ENCODE results near the gene AGFG2. TPM values are rescaled to one million over a fixed set of nuclear protein-coding genes. Genes with fewer than 3 reads are reported as not detected.

AGFG2 gene
- total and polyA plus RNA-seq, 2 of the 13 experiments (the other 11 are each of a cell fraction or from before 2014, with no cell fraction given) = 125 to 132 TPM

- TF ChIP-seq HDAC1 (CRISPR knock-in tag; IDR thresholded peaks at IDR 0.05) (peak; percentile 12), ERF (CRISPR knock-in tag; IDR thresholded peaks at IDR 0.05) (peak; percentile 56), ATAD3A (CRISPR knock-in tag; IDR thresholded peaks at IDR 0.05) (no peak), FOXK2 (IDR thresholded peaks at IDR 0.05) (no peak), CEBPZ (IDR thresholded peaks at IDR 0.05; ENCODE audit: low read length) (no peak), CENPX (CRISPR knock-in tag; IDR thresholded peaks at IDR 0.05) (no peak), ARNTL (CRISPR knock-in tag; IDR thresholded peaks at IDR 0.05) (no peak; the same call in 1 of the 2 replicates), ZFYVE20 (CRISPR knock-in tag; IDR thresholded peaks at IDR 0.05; ENCODE audit: borderline replicate concordance, low read depth) (no peak), SRSF9 (IDR thresholded peaks at IDR 0.05; ENCODE audit: borderline replicate concordance, insufficient read depth, low read depth, low read length, poor library complexity, severe bottlenecking) (no peak), ZNF576 (CRISPR knock-in tag; IDR thresholded peaks at IDR 0.05) (no peak), ARNT (IDR thresholded peaks at IDR 0.05) (no peak), ZNF10 (CRISPR knock-in tag; IDR thresholded peaks at IDR 0.05; ENCODE audit: borderline replicate concordance, low read depth) (no peak), ZNF205 (CRISPR knock-in tag; IDR thresholded peaks at IDR 0.05) (0 out of 2 replicates have a peak, but pooled peaks have one; percentile 22), DRAP1 (CRISPR knock-in tag; IDR thresholded peaks at IDR 0.05) (peak; percentile 92), XRCC5 (optimal IDR thresholded peaks at IDR 0.05; ENCODE audit: low read length) (peak; percentile 94), MTERF4 (CRISPR knock-in tag; IDR thresholded peaks at IDR 0.05) (no peak), SMAD9 (CRISPR knock-in tag; IDR thresholded peaks at IDR 0.05) (no peak), PPARG (CRISPR knock-in tag; conservative IDR thresholded peaks at IDR 0.05) (peak; percentile 40; the same call in 1 of the 2 replicates), ZNF775 (CRISPR knock-in tag; IDR thresholded peaks at IDR 0.05; ENCODE audit: borderline replicate concordance) (no peak; the same call in 1 of the 2 replicates), ZFP82 (CRISPR knock-in tag; IDR thresholded peaks at IDR 0.05; ENCODE audit: borderline replicate concordance) (peak; percentile 83), GATAD1 (CRISPR knock-in tag; IDR thresholded peaks at IDR 0.05) (no peak), GPBP1L1 (CRISPR knock-in tag; IDR thresholded peaks at IDR 0.05) (no peak)
Measured at GRCh38 chr7:100568896-100569844, 30.2 kb downstream of the AGFG2 start (continued).
